GM12892 (cell line): ENCODE results near the gene SEPHS1.

Experiments used
- POLR2A ChIP-seq: IDR thresholded peaks from 2 replicates; pipeline ENCODE4 v1.6.1; 2011; ENCODE audit warnings: low read depth, low read length, control low read depth
- TAF1 ChIP-seq: IDR thresholded peaks from 2 replicates; pipeline ENCODE4 v1.6.1; 2011; ENCODE audit warnings: low read depth, mild to moderate bottlenecking, control low read depth, low read length, borderline replicate concordance

GRCh38 chr10:13311177-13311575, 36.9 kb downstream of the SEPHS1 start:
- TF ChIP-seq POLR2A (no peak), TAF1 (no peak)
